GM12872 (cell line): ENCODE measurements around the gene COX6B1.

Experiments
- TF ChIP-seq, protein P1 (sequence below): IDR thresholded peaks from 3 replicates; pipeline ENCODE4 v1.5.1; 2011; ENCODE audit warnings: low read depth, mild to moderate bottlenecking, low read length, moderate library complexity; ENCODE audit not compliant: insufficient read depth

The COX6B1 gene

GRCh38 chr19:35673121-35673804 lies 25.1 kb downstream of the COX6B1 start:
- TF ChIP-seq, protein P1, sequence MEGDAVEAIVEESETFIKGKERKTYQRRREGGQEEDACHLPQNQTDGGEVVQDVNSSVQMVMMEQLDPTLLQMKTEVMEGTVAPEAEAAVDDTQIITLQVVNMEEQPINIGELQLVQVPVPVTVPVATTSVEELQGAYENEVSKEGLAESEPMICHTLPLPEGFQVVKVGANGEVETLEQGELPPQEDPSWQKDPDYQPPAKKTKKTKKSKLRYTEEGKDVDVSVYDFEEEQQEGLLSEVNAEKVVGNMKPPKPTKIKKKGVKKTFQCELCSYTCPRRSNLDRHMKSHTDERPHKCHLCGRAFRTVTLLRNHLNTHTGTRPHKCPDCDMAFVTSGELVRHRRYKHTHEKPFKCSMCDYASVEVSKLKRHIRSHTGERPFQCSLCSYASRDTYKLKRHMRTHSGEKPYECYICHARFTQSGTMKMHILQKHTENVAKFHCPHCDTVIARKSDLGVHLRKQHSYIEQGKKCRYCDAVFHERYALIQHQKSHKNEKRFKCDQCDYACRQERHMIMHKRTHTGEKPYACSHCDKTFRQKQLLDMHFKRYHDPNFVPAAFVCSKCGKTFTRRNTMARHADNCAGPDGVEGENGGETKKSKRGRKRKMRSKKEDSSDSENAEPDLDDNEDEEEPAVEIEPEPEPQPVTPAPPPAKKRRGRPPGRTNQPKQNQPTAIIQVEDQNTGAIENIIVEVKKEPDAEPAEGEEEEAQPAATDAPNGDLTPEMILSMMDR: no peak

DNA sequence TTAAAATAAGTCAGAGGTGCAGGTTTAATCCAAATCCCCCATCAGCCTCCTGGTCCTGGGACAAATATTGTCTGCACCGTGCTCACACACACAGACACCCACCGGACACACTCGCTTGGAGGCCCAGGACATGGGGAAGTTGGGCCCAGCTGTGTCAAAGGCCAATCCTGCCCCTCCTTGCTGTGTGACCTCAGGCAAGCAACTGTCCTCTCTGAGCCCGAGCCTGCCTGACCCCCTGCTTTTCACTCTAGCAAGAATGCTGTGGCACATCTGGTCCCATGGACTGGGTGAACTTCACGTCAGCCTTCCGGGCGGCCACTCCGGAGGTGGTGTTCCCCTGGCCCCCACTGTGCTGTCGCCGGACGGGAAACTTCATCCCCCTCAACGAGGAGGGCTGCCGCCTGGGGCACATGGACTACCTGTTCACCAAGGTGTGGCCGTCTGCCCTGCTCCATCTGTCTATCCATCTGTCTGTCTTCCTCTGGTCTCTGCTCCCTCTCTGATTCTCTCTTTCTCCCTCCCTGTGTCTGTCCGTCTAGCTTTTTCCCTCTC lies 27.5 kb downstream of the COX6B1 start:
- TF ChIP-seq, protein P1: no peak

DNA sequence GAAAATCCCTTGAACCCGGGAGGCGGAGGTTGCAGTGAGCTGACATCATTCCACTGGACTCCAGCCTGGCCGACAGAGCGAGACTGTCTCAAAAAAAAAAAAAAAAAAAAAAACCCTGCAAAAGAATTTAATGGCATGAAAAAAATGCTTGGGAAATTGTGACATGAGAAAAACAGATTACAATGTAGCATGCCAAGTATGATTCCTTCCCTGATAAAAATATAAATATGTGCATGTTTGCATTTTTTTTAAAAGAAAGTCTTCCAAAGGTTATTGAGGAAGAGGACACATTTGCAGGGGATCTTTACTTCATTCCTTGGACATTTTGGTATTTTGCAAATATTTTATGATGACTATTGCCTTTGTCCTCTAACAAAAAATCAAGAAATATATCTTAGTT lies 41.7 kb downstream of the COX6B1 start:
- TF ChIP-seq, protein P1: no peak

GRCh38 chr19:35692010-35692409 lies 43.9 kb downstream of the COX6B1 start:
- TF ChIP-seq, protein P1: no peak

GRCh38 chr19:35693422-35693821 lies 45.3 kb downstream of the COX6B1 start:
- TF ChIP-seq, protein P1: no peak

DNA sequence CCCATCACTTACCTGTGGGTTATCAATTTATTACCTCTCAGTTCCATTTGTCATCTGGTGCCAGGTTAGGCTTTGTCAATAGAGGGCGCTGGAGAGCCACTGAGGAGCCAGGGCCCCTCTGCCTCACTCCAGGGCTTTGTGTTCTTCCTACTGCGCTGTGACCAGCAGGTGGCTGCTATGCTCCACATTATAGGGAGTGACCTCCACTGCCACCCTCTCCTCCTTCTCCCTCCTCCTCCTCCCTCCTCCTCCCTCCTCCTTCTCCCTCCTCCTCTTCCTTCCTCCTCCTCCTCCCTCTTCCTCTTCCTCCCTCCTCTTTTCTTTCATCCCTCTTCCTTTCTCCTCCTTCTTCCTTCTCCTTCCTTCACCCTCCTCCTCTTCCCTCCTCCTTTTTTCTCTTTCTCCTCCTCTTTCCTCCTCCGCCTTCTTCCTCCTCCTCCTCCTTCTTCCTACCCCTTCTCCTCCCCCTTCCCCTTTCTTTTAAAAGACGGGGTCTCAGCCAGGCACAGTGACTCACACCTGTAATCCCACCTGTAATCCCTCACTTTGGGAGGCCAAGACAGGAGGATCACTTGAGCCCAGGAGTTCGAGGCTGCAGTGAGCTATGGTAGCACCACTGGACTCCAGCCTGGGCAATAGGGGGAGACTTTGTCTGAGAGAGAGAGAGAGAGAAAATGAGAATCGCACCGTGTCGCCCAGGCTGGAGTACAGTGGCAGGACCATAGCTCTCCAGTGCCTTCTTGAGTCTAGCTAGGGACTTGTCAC lies 45.9 kb downstream of the COX6B1 start:
- TF ChIP-seq, protein P1: peak; percentile 99

DNA sequence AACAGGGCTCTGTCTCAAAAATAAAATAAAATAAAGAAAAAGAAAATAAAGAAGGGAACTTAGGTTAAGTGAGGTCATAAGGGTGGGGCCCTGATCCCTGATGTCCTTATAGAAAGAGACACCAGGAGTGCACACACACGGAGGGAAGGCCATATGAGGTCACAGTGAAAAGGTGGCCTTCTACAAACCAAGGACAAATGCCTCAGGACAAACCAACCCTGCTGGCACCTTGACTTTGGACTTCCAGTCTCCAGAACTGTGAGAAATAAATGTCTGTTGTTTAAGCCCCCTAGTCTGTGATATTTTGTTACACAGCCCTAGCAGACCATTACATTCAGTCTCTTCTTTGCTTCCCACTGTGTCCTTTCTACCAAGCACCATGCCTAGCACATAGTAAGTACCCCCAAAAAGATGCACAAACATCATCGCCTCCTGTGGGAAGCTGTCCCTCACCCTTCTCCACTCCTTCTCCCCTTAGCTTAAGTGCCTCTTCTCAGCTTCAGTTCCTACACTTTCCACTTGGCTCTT lies 47.8 kb downstream of the COX6B1 start:
- TF ChIP-seq, protein P1: no peak
